ENCODE measurements around the gene GRN.
"Not testable (repeated sequence)": the region's sequence is repeated elsewhere in the genome, so short reads cannot be mapped to it uniquely, and the experiment has no call there.

The GRN gene

DNA sequence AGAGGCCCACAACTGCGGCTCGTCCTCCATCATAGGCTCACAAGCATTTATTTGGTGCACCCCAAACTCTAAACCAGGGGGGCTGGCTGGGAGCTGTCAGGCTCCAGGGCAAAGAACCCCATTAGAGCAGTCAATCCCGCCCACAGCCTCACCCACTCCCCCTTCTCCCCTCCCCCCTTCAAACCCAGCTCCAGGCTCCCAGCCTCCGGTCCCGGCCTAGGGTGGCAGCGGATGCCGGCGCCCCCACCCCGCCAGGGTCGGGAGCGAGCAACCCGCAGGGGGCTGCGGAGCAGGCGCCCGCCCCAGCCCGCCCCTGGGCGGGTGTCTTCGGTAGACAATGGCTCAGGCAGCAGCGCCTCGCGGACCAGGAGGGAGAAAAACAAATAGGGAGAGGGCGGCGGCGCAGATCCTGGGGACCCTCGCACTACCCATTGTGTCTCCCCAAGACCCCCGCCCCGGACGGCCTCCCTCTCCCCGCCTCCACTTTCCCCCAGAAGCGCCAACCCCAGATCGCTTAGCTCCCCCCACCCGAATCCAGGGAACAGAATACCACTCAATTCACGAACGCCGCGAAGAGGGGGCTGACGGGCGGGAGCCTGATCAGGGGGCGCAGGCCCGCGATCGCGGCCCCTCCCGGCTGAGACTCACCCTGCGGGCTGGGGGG, 18.0 kb downstream of the GRN start:
- H3K4me3 ChIP-seq (ENCODE audit: low read depth, low read length, poor library complexity, severe bottlenecking), result peak overlapping the region; percentile 63
- H2AFZ ChIP-seq (ENCODE audit: low read length), result no peak overlapping the region
- peak overlapping the region; percentile 43; the same call in 1 of the 2 replicates for H3K9ac ChIP-seq (ENCODE audit: low read length)
- H3K9me3 ChIP-seq (ENCODE audit: low read length), result no peaks in the 10 kb centered on the region
- H4K20me1 ChIP-seq (ENCODE audit: insufficient read depth, low read length), result no peaks in the 10 kb centered on the region
- H3K27me3 ChIP-seq (ENCODE audit: insufficient read depth, low read length), result peaks cover 4% of the 10 kb centered on the region
- no peaks in the 10 kb centered on the region for H3K79me2 ChIP-seq (ENCODE audit: insufficient read depth, low read length)
- no peak overlapping the region for H3K27ac ChIP-seq (ENCODE audit: low read depth, low read length, poor library complexity, severe bottlenecking)
- H3K4me2 ChIP-seq (ENCODE audit: low read length), result peak overlapping the region; percentile 75
- H3K36me3 ChIP-seq (ENCODE audit: insufficient read depth, low read length), result no peaks in the 10 kb centered on the region
- H3K4me1 ChIP-seq (ENCODE audit: insufficient read depth, low read length, severe bottlenecking), result peaks cover 10% of the 10 kb centered on the region
- no peaks in the 10 kb centered on the region for H3K9me2 ChIP-seq (ENCODE audit: low read depth, low read length)
- no peaks in the 10 kb centered on the region for H3F3A ChIP-seq (ENCODE audit: insufficient read depth, low read length)
- no peak for TF ChIP-seq EZH2 (IDR thresholded peaks at IDR 0.05; ENCODE audit: borderline replicate concordance, low read length)
- TF ChIP-seq, protein P1, sequence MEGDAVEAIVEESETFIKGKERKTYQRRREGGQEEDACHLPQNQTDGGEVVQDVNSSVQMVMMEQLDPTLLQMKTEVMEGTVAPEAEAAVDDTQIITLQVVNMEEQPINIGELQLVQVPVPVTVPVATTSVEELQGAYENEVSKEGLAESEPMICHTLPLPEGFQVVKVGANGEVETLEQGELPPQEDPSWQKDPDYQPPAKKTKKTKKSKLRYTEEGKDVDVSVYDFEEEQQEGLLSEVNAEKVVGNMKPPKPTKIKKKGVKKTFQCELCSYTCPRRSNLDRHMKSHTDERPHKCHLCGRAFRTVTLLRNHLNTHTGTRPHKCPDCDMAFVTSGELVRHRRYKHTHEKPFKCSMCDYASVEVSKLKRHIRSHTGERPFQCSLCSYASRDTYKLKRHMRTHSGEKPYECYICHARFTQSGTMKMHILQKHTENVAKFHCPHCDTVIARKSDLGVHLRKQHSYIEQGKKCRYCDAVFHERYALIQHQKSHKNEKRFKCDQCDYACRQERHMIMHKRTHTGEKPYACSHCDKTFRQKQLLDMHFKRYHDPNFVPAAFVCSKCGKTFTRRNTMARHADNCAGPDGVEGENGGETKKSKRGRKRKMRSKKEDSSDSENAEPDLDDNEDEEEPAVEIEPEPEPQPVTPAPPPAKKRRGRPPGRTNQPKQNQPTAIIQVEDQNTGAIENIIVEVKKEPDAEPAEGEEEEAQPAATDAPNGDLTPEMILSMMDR (IDR thresholded peaks at IDR 0.05; ENCODE audit: low read length), result no peak

DNA sequence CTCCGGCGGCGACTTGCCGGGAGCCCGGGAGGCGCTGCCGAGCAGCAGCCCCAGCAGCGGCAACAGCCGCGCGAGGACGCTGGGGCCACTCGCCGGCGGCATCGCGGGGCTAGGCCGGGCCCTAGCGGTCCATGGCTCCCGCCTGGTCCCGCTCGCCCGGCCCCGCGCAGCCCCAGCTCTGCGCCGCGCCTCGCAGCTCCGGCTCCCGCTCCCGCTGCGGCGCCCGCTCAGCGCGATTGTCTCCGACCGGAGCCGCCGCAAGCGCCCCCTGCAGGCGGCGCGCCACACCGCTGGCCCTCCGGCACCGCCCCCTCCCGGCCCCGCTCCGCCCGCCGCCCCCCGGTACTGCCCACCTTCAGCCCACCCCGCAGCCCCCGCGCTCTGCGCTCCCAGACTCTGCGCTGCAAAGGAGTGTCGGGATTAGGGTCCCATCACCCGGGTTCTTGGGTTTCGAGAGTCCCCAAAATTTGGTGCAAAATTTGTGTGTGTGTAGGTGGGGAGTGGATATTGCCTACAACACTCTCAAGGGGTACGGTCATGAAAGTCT, 18.6 kb downstream of the GRN start, which contains the start of gene FAM171A2:
Gene FAM171A2 (minus strand): TSS at position 241 of the 547 bp plus-strand sequence. CDS start 139 bp downstream, at position 102.
- Histone ChIP-seq H3K4me3 (ENCODE audit: low read depth, low read length, poor library complexity, severe bottlenecking) (peak within 1 kb of the TSS; percentile 63), H3K9ac (ENCODE audit: low read length) (peak within 1 kb of the TSS; percentile 43; the same call in 1 of the 2 replicates), H3F3A (ENCODE audit: insufficient read depth, low read length) (no peaks in the 10 kb centered on the region), H3K4me2 (ENCODE audit: low read length) (peak within 1 kb of the TSS; percentile 75), H4K20me1 (ENCODE audit: insufficient read depth, low read length) (no peaks in the 10 kb centered on the region), H3K27ac (ENCODE audit: low read depth, low read length, poor library complexity, severe bottlenecking) (no peak within 1 kb of the TSS), H3K27me3 (ENCODE audit: insufficient read depth, low read length) (peaks cover 2% of the 10 kb centered on the region), H3K79me2 (ENCODE audit: insufficient read depth, low read length) (no peaks in the 10 kb centered on the region), H2AFZ (ENCODE audit: low read length) (no peak within 1 kb of the TSS), H3K9me2 (ENCODE audit: low read depth, low read length) (no peaks in the 10 kb centered on the region), H3K4me1 (ENCODE audit: insufficient read depth, low read length, severe bottlenecking) (peaks cover 10% of the 10 kb centered on the region), H3K36me3 (ENCODE audit: insufficient read depth, low read length) (no peaks in the 10 kb centered on the region), H3K9me3 (ENCODE audit: low read length) (no peaks in the 10 kb centered on the region)
- TF ChIP-seq, protein P1 (IDR thresholded peaks at IDR 0.05; ENCODE audit: low read length), result peak; percentile 59
- no peak for TF ChIP-seq EZH2 (IDR thresholded peaks at IDR 0.05; ENCODE audit: borderline replicate concordance, low read length)

DNA sequence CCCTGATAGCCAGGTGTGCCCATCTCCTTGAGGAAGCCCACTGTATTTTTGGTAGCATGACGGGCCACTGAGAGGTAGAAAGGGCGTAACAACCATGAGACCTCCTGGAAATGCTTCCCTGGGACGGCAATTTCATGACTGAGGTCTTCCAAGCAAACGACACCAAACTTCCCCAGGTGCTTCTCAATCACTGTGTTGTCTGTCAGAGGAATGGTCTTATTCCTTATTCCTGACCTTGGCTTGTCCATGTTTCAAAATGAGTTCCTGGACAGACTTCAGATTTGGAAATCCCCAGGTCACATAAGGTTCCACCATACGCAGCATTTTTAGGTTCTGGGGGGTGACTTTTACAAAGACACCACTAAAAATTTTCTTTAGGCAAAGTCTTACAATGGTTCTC, 19.9 kb downstream of the GRN start:
- H3K79me2 ChIP-seq (ENCODE audit: insufficient read depth, low read length); H4K20me1 ChIP-seq (ENCODE audit: insufficient read depth, low read length); H3K9me3 ChIP-seq (ENCODE audit: low read length): not testable (repeated sequence)

More for the DNA sequence above, 19.9 kb downstream of the GRN start:
- H3K27me3 ChIP-seq (ENCODE audit: insufficient read depth, low read length); H3K4me1 ChIP-seq (ENCODE audit: insufficient read depth, low read length, severe bottlenecking); H3K9ac ChIP-seq (ENCODE audit: low read length); H3K4me3 ChIP-seq (ENCODE audit: low read depth, low read length, poor library complexity, severe bottlenecking); H3K9me2 ChIP-seq (ENCODE audit: low read depth, low read length); H3K36me3 ChIP-seq (ENCODE audit: insufficient read depth, low read length); H3K27ac ChIP-seq (ENCODE audit: low read depth, low read length, poor library complexity, severe bottlenecking); H3F3A ChIP-seq (ENCODE audit: insufficient read depth, low read length); H3K4me2 ChIP-seq (ENCODE audit: low read length); H2AFZ ChIP-seq (ENCODE audit: low read length): not testable (repeated sequence)

All from OCI-LY1 (cell line).